Measurements from ENCODE around the gene NCOR2. TPM values are rescaled to one million over a fixed set of nuclear protein-coding genes. Genes with fewer than 3 reads are reported as not detected.

Gene NCOR2
- total RNA-seq, 4 donors from 2014 or later, result 111 to 264 (median 187) TPM

- 75% methylated on average over 2 of the region's 2 CpGs for WGBS
Measured at GRCh38 chr12:124597041-124597440, 29.6 kb upstream of the NCOR2 start.

GRCh38 chr12:124595444-124595843 is 28.0 kb upstream of the NCOR2 start:
- no peak for DNase-seq (ENCODE audit: low spot score in 2 of 2)
- TF ChIP-seq CTCF (IDR thresholded peaks at IDR 0.05) (no peak), EP300 (IDR thresholded peaks at IDR 0.05) (no peak), POLR2AphosphoS5 (IDR thresholded peaks at IDR 0.05) (no peak), POLR2A (IDR thresholded peaks at IDR 0.05) (no peak)
- Histone ChIP-seq H3K27ac (no peak overlapping the region), H3K27me3 (no peaks in the 10 kb centered on the region), H3K4me3 (no peak overlapping the region), H3K9me3 (no peaks in the 10 kb centered on the region), H3K36me3 (no peaks in the 10 kb centered on the region), H3K4me1 (peaks cover 13% of the 10 kb centered on the region)
- 87% methylated on average over 4 of the region's 4 CpGs for WGBS

More at GRCh38 chr12:124597041-124597440, 29.6 kb upstream of the NCOR2 start:
- H3K9me3 ChIP-seq, result no peaks in the 10 kb centered on the region
- H3K36me3 ChIP-seq, result no peaks in the 10 kb centered on the region
- no peak overlapping the region for H3K4me3 ChIP-seq
- no peak for DNase-seq (ENCODE audit: low spot score in 2 of 2)
- no peaks in the 10 kb centered on the region for H3K27me3 ChIP-seq
- TF ChIP-seq POLR2A (IDR thresholded peaks at IDR 0.05) (no peak), EP300 (IDR thresholded peaks at IDR 0.05) (no peak), CTCF (IDR thresholded peaks at IDR 0.05) (no peak), POLR2AphosphoS5 (IDR thresholded peaks at IDR 0.05) (no peak)
- peaks cover 8% of the 10 kb centered on the region for H3K4me1 ChIP-seq
- no peak overlapping the region for H3K27ac ChIP-seq

GRCh38 chr12:124594851-124595250 is 27.4 kb upstream of the NCOR2 start:
- Histone ChIP-seq H3K4me3 (no peak overlapping the region), H3K36me3 (no peaks in the 10 kb centered on the region), H3K27me3 (no peaks in the 10 kb centered on the region), H3K4me1 (peaks cover 13% of the 10 kb centered on the region), H3K9me3 (no peaks in the 10 kb centered on the region), H3K27ac (no peak overlapping the region)
- 92% methylated on average over 6 of the region's 6 CpGs for WGBS
- DNase-seq (ENCODE audit: low spot score in 2 of 2), result no peak
- no peak for TF ChIP-seq EP300 (IDR thresholded peaks at IDR 0.05)
- no peak for TF ChIP-seq CTCF (IDR thresholded peaks at IDR 0.05)
- TF ChIP-seq POLR2A (IDR thresholded peaks at IDR 0.05), result no peak
- no peak for TF ChIP-seq POLR2AphosphoS5 (IDR thresholded peaks at IDR 0.05)

DNA sequence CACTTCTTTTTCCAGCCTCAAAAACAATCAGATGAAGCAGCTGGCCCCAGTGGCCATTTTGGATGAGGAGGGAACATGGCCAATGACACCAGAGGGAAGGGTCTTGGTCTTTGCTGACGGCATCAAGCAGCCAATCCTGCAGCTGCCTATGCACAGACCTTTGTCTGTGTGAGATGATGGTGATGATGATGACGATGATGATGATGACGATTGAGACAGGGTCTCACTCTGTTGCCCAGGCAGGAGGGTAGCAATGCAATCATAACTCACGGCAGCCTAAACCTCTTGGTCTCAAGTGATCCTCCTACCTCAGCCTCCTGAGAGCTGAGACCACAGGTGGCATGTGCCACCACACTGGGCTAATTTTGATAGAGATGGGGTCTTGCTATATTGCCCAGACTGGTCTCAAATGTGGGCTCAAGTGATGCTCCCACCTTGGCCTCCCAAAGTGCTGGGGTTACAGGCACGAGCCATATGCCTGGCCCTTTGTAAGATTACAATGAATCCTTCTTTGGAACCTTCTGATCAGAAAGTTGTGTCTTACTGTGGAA is 26.5 kb upstream of the NCOR2 start:
- Histone ChIP-seq H3K27ac (no peak overlapping the region), H3K27me3 (no peaks in the 10 kb centered on the region), H3K4me1 (peaks cover 19% of the 10 kb centered on the region), H3K9me3 (no peaks in the 10 kb centered on the region), H3K36me3 (no peaks in the 10 kb centered on the region), H3K4me3 (no peak overlapping the region)
- TF ChIP-seq POLR2AphosphoS5 (IDR thresholded peaks at IDR 0.05) (no peak), POLR2A (IDR thresholded peaks at IDR 0.05) (no peak), CTCF (IDR thresholded peaks at IDR 0.05) (no peak), EP300 (IDR thresholded peaks at IDR 0.05) (no peak)
- DNase-seq (ENCODE audit: low spot score in 2 of 2), result no peak
- 98% methylated on average over 5 of the region's 5 CpGs for WGBS

DNA sequence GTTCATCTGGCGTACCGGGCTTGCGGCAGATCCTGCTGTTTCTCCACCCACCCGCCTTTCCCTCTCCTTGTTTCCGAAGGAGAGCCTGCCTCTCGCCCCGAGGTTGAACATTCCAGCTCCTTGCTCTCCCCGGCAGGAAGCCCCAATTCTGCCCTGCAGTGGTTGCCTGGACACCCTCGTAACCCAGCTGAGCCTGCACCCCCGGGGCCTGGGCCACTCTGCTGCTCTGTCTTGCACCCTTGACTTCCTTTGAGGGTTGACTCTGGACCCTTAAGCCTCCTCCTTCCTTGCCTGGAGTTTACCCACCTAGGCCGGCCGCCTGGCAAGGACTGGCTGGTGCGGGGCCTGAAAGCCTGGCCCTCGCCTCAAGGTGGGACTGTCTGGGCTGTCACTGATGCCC is 25.8 kb upstream of the NCOR2 start:
- Histone ChIP-seq H3K4me1 (peaks cover 26% of the 10 kb centered on the region), H3K9me3 (no peaks in the 10 kb centered on the region), H3K27ac (no peak overlapping the region), H3K27me3 (no peaks in the 10 kb centered on the region), H3K36me3 (no peaks in the 10 kb centered on the region), H3K4me3 (no peak overlapping the region)
- 86% methylated on average over 14 of the region's 14 CpGs for WGBS
- no peak for DNase-seq (ENCODE audit: low spot score in 2 of 2)
- TF ChIP-seq POLR2A (IDR thresholded peaks at IDR 0.05) (no peak), CTCF (IDR thresholded peaks at IDR 0.05) (no peak), EP300 (IDR thresholded peaks at IDR 0.05) (no peak), POLR2AphosphoS5 (IDR thresholded peaks at IDR 0.05) (no peak)

Measured in suprapubic skin (tissue), 4 donors.